Measurements from ENCODE around the gene USP30. TPM values are rescaled to one million over a fixed set of nuclear protein-coding genes. Genes with fewer than 3 reads are reported as not detected.
A peak's percentile ranks its signal among the peaks of the same experiment; 100 is the strongest.

USP30 gene
- total and polyA plus RNA-seq, 12 donors: 9.3 to 36.1 (median 23.8) TPM

- Histone ChIP-seq H3K4me1 (replicated peaks in 1 of 2) (peaks cover 16 to 31% of the 10 kb centered on the region in 2 donors), H3K27ac (peak overlapping the region in 1 of 5 donors; percentile 1), H3K36me3 (replicated peaks in 1 of 2) (peaks cover 0 to 68% of the 10 kb centered on the region in 2 donors), H3K9me3 (replicated peaks in 1 of 3) (no peaks in the 10 kb centered on the region), H3K4me3 (no peak overlapping the region), H3K27me3 (no peaks in the 10 kb centered on the region)
- no peak for DNase-seq
- 87 to 93% (median 93%) methylated on average over 5 of the region's 5 CpGs for WGBS, 4 donors
- TF ChIP-seq POLR2A (IDR thresholded peaks at IDR 0.05): no peak
- TF ChIP-seq, protein P1, sequence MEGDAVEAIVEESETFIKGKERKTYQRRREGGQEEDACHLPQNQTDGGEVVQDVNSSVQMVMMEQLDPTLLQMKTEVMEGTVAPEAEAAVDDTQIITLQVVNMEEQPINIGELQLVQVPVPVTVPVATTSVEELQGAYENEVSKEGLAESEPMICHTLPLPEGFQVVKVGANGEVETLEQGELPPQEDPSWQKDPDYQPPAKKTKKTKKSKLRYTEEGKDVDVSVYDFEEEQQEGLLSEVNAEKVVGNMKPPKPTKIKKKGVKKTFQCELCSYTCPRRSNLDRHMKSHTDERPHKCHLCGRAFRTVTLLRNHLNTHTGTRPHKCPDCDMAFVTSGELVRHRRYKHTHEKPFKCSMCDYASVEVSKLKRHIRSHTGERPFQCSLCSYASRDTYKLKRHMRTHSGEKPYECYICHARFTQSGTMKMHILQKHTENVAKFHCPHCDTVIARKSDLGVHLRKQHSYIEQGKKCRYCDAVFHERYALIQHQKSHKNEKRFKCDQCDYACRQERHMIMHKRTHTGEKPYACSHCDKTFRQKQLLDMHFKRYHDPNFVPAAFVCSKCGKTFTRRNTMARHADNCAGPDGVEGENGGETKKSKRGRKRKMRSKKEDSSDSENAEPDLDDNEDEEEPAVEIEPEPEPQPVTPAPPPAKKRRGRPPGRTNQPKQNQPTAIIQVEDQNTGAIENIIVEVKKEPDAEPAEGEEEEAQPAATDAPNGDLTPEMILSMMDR (IDR thresholded peaks at IDR 0.05): no peak
- intact Hi-C loops (cut with DNase I): no loop called here
Observed at GRCh38 chr12:109105176-109105575, 52.8 kb downstream of the USP30 start.

GRCh38 chr12:109109746-109110350 is 57.5 kb downstream of the USP30 start:
- no peak overlapping the region for H3K4me3 ChIP-seq
- 70 to 82% (median 74%) methylated on average over 5 to 6 of the region's 6 CpGs for WGBS, 4 donors
- peak overlapping the region; percentile 69 to 99 (median 89) for H3K27ac ChIP-seq
- H3K27me3 ChIP-seq: no peaks in the 10 kb centered on the region
- TF ChIP-seq POLR2A (IDR thresholded peaks at IDR 0.05): no peak
- TF ChIP-seq, protein P1 (IDR thresholded peaks at IDR 0.05): no peak
- no peaks in the 10 kb centered on the region for H3K9me3 ChIP-seq (replicated peaks in 1 of 3)
- intact Hi-C loops (cut with DNase I): loop anchor here in 1 of 2 donors (10.0 kb wide), 1 partner anchor 55 kb away; no protein-coding TSS in a partner anchor
- DNase-seq: no peak
- peaks cover 0 to 37% of the 10 kb centered on the region in 2 donors for H3K36me3 ChIP-seq (replicated peaks in 1 of 2)
- H3K4me1 ChIP-seq (replicated peaks in 1 of 2): peaks cover 38 to 40% of the 10 kb centered on the region in 2 donors

DNA sequence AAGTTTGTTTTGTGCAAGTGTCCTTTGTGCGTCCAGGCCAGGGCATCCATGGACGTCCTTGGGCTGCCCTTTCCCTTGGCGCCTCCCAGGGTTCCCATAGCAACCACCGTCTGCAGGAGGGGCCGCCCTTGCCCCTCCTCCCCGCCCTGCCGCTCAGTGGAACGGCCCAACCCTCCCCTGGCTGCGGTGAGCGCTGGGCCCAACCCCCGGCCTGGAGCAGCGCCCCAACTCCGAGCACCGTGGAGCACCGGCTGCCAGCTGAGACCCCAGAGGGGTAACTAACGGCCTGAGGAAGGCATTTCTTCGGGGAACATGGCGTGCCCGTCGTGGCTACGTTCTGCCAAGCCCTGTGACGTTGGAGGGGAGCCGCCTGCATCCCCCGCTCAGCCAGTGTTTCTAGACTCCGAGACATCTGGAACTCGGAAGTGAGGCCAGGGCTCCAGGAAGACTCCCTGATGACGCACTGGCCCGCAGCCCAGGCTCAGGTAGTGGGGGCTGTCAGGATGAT is 58.7 kb downstream of the USP30 start:
- H3K4me3 ChIP-seq: peak overlapping the region in 3 of 4 donors; percentile 23 to 70 (median 54)
- H3K9me3 ChIP-seq (replicated peaks in 1 of 3): no peaks in the 10 kb centered on the region
- 0 to 12% (median 8%) methylated on average over 9 to 28 of the region's 28 CpGs for WGBS, 4 donors
- H3K36me3 ChIP-seq (replicated peaks in 1 of 2): peaks cover 0 to 26% of the 10 kb centered on the region in 2 donors
- intact Hi-C loops (cut with DNase I): loop anchor here in 1 of 2 donors (10.0 kb wide), 1 partner anchor 54 kb away; no protein-coding TSS in a partner anchor
- peaks cover 50 to 52% of the 10 kb centered on the region in 2 donors for H3K4me1 ChIP-seq (replicated peaks in 1 of 2)
- H3K27ac ChIP-seq: peak overlapping the region; percentile 86 to 99 (median 90)
- no peaks in the 10 kb centered on the region for H3K27me3 ChIP-seq
- TF ChIP-seq, protein P1 (IDR thresholded peaks at IDR 0.05): no peak
- TF ChIP-seq POLR2A (IDR thresholded peaks at IDR 0.05): peak; percentile 75 to 83
- DNase-seq: peak; percentile 94 to 98 (median 95)

GRCh38 chr12:109112720-109113465 is 60.5 kb downstream of the USP30 start:
- H3K27me3 ChIP-seq: no peaks in the 10 kb centered on the region
- no peak for TF ChIP-seq POLR2A (IDR thresholded peaks at IDR 0.05)
- TF ChIP-seq, protein P1 (IDR thresholded peaks at IDR 0.05): no peak
- H3K27ac ChIP-seq: peak overlapping the region; percentile 9 to 94 (median 86)
- peaks cover 0 to 10% of the 10 kb centered on the region in 2 donors for H3K36me3 ChIP-seq (replicated peaks in 1 of 2)
- H3K4me3 ChIP-seq: no peak overlapping the region
- 80 to 81% (median 80%) methylated on average over 11 of the region's 11 CpGs for WGBS, 4 donors
- no peak for DNase-seq
- H3K4me1 ChIP-seq (replicated peaks in 1 of 2): peaks cover 63 to 71% of the 10 kb centered on the region in 2 donors
- no peaks in the 10 kb centered on the region for H3K9me3 ChIP-seq (replicated peaks in 1 of 3)
- intact Hi-C loops (cut with DNase I): loop anchor here in 1 of 2 donors (10.0 kb wide), 1 partner anchor 52 kb away; no protein-coding TSS in a partner anchor

Data from adrenal gland (tissue), 12 donors.